HFFc6 (cell line): ENCODE measurements around the gene CADM1. TPM values are rescaled to one million over a fixed set of nuclear protein-coding genes. Genes with fewer than 3 reads are reported as not detected.

Experiments used
- DNase-seq: peaks from one replicate; pipeline ENCODE4 v3.0.0-alpha.2; 2018
- H3K27ac Mint-ChIP-seq: 2 replicates; pipeline ENCODE4 v1.8.0; 2020; ENCODE audit warnings: mild to moderate bottlenecking, mixed read lengths
- H3K27me3 Mint-ChIP-seq: 2 replicates; pipeline ENCODE4 v1.8.0; 2021; ENCODE audit warnings: mild to moderate bottlenecking, moderate library complexity, mixed read lengths; ENCODE audit not compliant: insufficient read depth
- H3K36me3 Mint-ChIP-seq: 2 replicates; pipeline ENCODE4 v1.8.0; 2021; ENCODE audit warnings: low read depth, mixed read lengths
- H3K4me1 Mint-ChIP-seq: 2 replicates; pipeline ENCODE4 v1.8.0; 2020; ENCODE audit warnings: low read depth, mixed read lengths
- H3K4me3 Mint-ChIP-seq: 2 replicates; pipeline ENCODE4 v1.8.0; 2020; ENCODE audit warnings: mild to moderate bottlenecking, moderate library complexity, mixed read lengths
- H3K9me3 Mint-ChIP-seq: 2 replicates; pipeline ENCODE4 v1.8.0; 2020; ENCODE audit warnings: mild to moderate bottlenecking, mixed read lengths
- CTCF ChIP-seq: fragments of 200-600 bp; sonication (generic); IDR thresholded peaks from 2 replicates; pipeline ENCODE4 v1.5.0; 2021; ENCODE audit warnings: antibody characterized with exemption, mild to moderate bottlenecking
- total RNA-seq, 6 experiments: library from RNA; stranded (reverse); fragmentation: NEBNext Ultra II Directional; extraction: Animal tissue kit (Norgen Biotek cat#: 25700); gene quantifications; 2 replicates in 1 of 6; 3 replicates in 5 of 6; pipeline ENCODE4 v1.2.3, GENCODE V29; 2021

CADM1 gene
- total RNA-seq, 6 experiments from 2014 or later = not detected

GRCh38 chr11:115316696-115317095 is 187.5 kb downstream of the CADM1 start:
- no peaks in the 10 kb centered on the region for H3K36me3 Mint-ChIP-seq
- H3K4me1 Mint-ChIP-seq = no peaks in the 10 kb centered on the region
- no peak overlapping the region for H3K4me3 Mint-ChIP-seq
- no peaks in the 10 kb centered on the region for H3K27me3 Mint-ChIP-seq
- H3K27ac Mint-ChIP-seq = no peak overlapping the region
- no peak for TF ChIP-seq CTCF
- H3K9me3 Mint-ChIP-seq = peaks cover 17% of the 10 kb centered on the region; the same call in 1 of the 2 replicates
- DNase-seq = no peak

- H3K9me3 Mint-ChIP-seq = peaks cover 25% of the 10 kb centered on the region; the same call in 1 of the 2 replicates
- H3K4me1 Mint-ChIP-seq = no peaks in the 10 kb centered on the region
- H3K4me3 Mint-ChIP-seq = no peak overlapping the region
- H3K36me3 Mint-ChIP-seq = no peaks in the 10 kb centered on the region
- H3K27ac Mint-ChIP-seq = no peak overlapping the region
- H3K27me3 Mint-ChIP-seq = no peaks in the 10 kb centered on the region; the same call in 1 of the 2 replicates
- no peak for DNase-seq
- no peak for TF ChIP-seq CTCF
Observed at GRCh38 chr11:115314330-115314920, 189.8 kb downstream of the CADM1 start.

- H3K27ac Mint-ChIP-seq = no peak overlapping the region
- no peak overlapping the region for H3K4me3 Mint-ChIP-seq
- H3K36me3 Mint-ChIP-seq = no peaks in the 10 kb centered on the region
- no peaks in the 10 kb centered on the region; the same call in 1 of the 2 replicates for H3K27me3 Mint-ChIP-seq
- no peaks in the 10 kb centered on the region for H3K4me1 Mint-ChIP-seq
- no peak for DNase-seq
- TF ChIP-seq CTCF = no peak
- H3K9me3 Mint-ChIP-seq = peaks cover 25% of the 10 kb centered on the region; the same call in 1 of the 2 replicates
Observed at GRCh38 chr11:115313224-115313838, 190.9 kb downstream of the CADM1 start.

- H3K36me3 Mint-ChIP-seq = no peaks in the 10 kb centered on the region
- H3K27ac Mint-ChIP-seq = no peak overlapping the region
- H3K9me3 Mint-ChIP-seq = peaks cover 25% of the 10 kb centered on the region; the same call in 1 of the 2 replicates
- no peak for TF ChIP-seq CTCF
- H3K4me1 Mint-ChIP-seq = no peaks in the 10 kb centered on the region
- no peaks in the 10 kb centered on the region; the same call in 1 of the 2 replicates for H3K27me3 Mint-ChIP-seq
- no peak for DNase-seq
- no peak overlapping the region for H3K4me3 Mint-ChIP-seq
Observed at GRCh38 chr11:115311949-115312348, 192.3 kb downstream of the CADM1 start.

GRCh38 chr11:115306689-115307088 is 197.5 kb downstream of the CADM1 start:
- Mint-ChIP-seq H3K9me3 (peaks cover 26% of the 10 kb centered on the region), H3K36me3 (no peaks in the 10 kb centered on the region), H3K27me3 (no peaks in the 10 kb centered on the region; the same call in 1 of the 2 replicates), H3K4me3 (no peak overlapping the region), H3K4me1 (no peaks in the 10 kb centered on the region), H3K27ac (no peak overlapping the region)
- no peak for DNase-seq
- TF ChIP-seq CTCF = no peak
